Activated T-cell treated with anti-CD3 and anti-CD28 coated beads, Interleukin-2, amount 50 U/mL, for 4 hours (primary cell): ENCODE results near the gene FOXF1. TPM values are rescaled to one million over a fixed set of nuclear protein-coding genes. Genes with fewer than 3 reads are reported as not detected.

Experiments
- ATAC-seq, 2 donors: fragments of 200-7000 bp; cut with Tn5 transposase; one replicate each; pipeline ENCODE4 v1.10.0; 2021
- DNase-seq: peaks from one replicate; pipeline ENCODE4 v3.0.0-alpha.2; 2020
- H3K27me3 Mint-ChIP-seq: one replicate; pipeline ENCODE4 v1.8.0; 2021; ENCODE audit warnings: low read depth, mixed read lengths
- H3K36me3 Mint-ChIP-seq: one replicate; pipeline ENCODE4 v1.8.0; 2022; ENCODE audit warnings: mixed read lengths; ENCODE audit not compliant: insufficient read depth
- H3K4me1 Mint-ChIP-seq: one replicate; pipeline ENCODE4 v1.8.0; 2021; ENCODE audit warnings: low read depth, mixed read lengths
- H3K4me3 Mint-ChIP-seq: one replicate; pipeline ENCODE4 v1.8.0; 2021; ENCODE audit warnings: mild to moderate bottlenecking, moderate library complexity, mixed read lengths
- H3K9me3 Mint-ChIP-seq: one replicate; pipeline ENCODE4 v1.8.0; 2021; ENCODE audit warnings: mixed read lengths
- total RNA-seq, 3 donors: library from RNA; stranded (reverse); gene quantifications; one replicate each; pipeline ENCODE4 v1.2.1, GENCODE V29; 2021

FOXF1 gene
- total RNA-seq, 3 donors from 2014 or later: 0.05 to 0.08 (median 0.08) TPM

GRCh38 chr16:86537486-86537885 is 27.2 kb downstream of the FOXF1 start:
- ATAC-seq: no peak
- Mint-ChIP-seq H3K27me3 (no peaks in the 10 kb centered on the region), H3K36me3 (peaks cover 37% of the 10 kb centered on the region), H3K4me1 (no peaks in the 10 kb centered on the region), H3K9me3 (no peaks in the 10 kb centered on the region), H3K4me3 (no peak overlapping the region)
- no peak for DNase-seq

GRCh38 chr16:86538196-86538780 is 28.0 kb downstream of the FOXF1 start:
- H3K27me3 Mint-ChIP-seq: no peaks in the 10 kb centered on the region
- no peaks in the 10 kb centered on the region for H3K9me3 Mint-ChIP-seq
- DNase-seq (no peak), ATAC-seq (no peak)
- no peak overlapping the region for H3K4me3 Mint-ChIP-seq
- H3K4me1 Mint-ChIP-seq: no peaks in the 10 kb centered on the region
- H3K36me3 Mint-ChIP-seq: peaks cover 42% of the 10 kb centered on the region

GRCh38 chr16:86540894-86541293 is 30.6 kb downstream of the FOXF1 start:
- ATAC-seq: no peak
- no peaks in the 10 kb centered on the region for H3K4me1 Mint-ChIP-seq
- no peak for DNase-seq
- no peaks in the 10 kb centered on the region for H3K27me3 Mint-ChIP-seq
- H3K9me3 Mint-ChIP-seq: no peaks in the 10 kb centered on the region
- H3K4me3 Mint-ChIP-seq: no peak overlapping the region
- H3K36me3 Mint-ChIP-seq: peaks cover 62% of the 10 kb centered on the region

- Mint-ChIP-seq H3K4me1 (no peaks in the 10 kb centered on the region), H3K4me3 (no peak overlapping the region), H3K9me3 (no peaks in the 10 kb centered on the region), H3K27me3 (no peaks in the 10 kb centered on the region), H3K36me3 (peaks cover 64% of the 10 kb centered on the region)
- DNase-seq: no peak
- ATAC-seq: no peak
Observed at GRCh38 chr16:86541560-86541959, 31.2 kb downstream of the FOXF1 start.

- peaks cover 70% of the 10 kb centered on the region for H3K36me3 Mint-ChIP-seq
- no peak overlapping the region for H3K4me3 Mint-ChIP-seq
- H3K4me1 Mint-ChIP-seq: no peaks in the 10 kb centered on the region
- ATAC-seq (no peak), DNase-seq (no peak)
- H3K9me3 Mint-ChIP-seq: no peaks in the 10 kb centered on the region
- H3K27me3 Mint-ChIP-seq: no peaks in the 10 kb centered on the region
Observed at GRCh38 chr16:86542756-86543750, 32.7 kb downstream of the FOXF1 start.

GRCh38 chr16:86545481-86545880 is 35.2 kb downstream of the FOXF1 start:
- peaks cover 57% of the 10 kb centered on the region for H3K36me3 Mint-ChIP-seq
- no peaks in the 10 kb centered on the region for H3K27me3 Mint-ChIP-seq
- H3K4me3 Mint-ChIP-seq: no peak overlapping the region
- no peaks in the 10 kb centered on the region for H3K9me3 Mint-ChIP-seq
- ATAC-seq: no peak
- no peak for DNase-seq
- H3K4me1 Mint-ChIP-seq: no peaks in the 10 kb centered on the region

- Mint-ChIP-seq H3K27me3 (no peaks in the 10 kb centered on the region), H3K4me1 (no peaks in the 10 kb centered on the region), H3K36me3 (peaks cover 51% of the 10 kb centered on the region), H3K9me3 (no peaks in the 10 kb centered on the region), H3K4me3 (no peak overlapping the region)
- DNase-seq (no peak), ATAC-seq (no peak)
Observed at GRCh38 chr16:86545954-86546637, 35.8 kb downstream of the FOXF1 start.

- ATAC-seq: no peak
- no peak for DNase-seq
- Mint-ChIP-seq H3K36me3 (peaks cover 48% of the 10 kb centered on the region), H3K4me3 (no peak overlapping the region), H3K4me1 (no peaks in the 10 kb centered on the region), H3K27me3 (no peaks in the 10 kb centered on the region), H3K9me3 (no peaks in the 10 kb centered on the region)
Observed at GRCh38 chr16:86546638-86547013, 36.3 kb downstream of the FOXF1 start.

GRCh38 chr16:86547286-86547685 is 37.0 kb downstream of the FOXF1 start:
- Mint-ChIP-seq H3K4me1 (no peaks in the 10 kb centered on the region), H3K27me3 (no peaks in the 10 kb centered on the region), H3K9me3 (no peaks in the 10 kb centered on the region), H3K4me3 (no peak overlapping the region), H3K36me3 (peaks cover 41% of the 10 kb centered on the region)
- DNase-seq: no peak
- no peak for ATAC-seq

GRCh38 chr16:86549076-86549892 is 39.0 kb downstream of the FOXF1 start:
- H3K4me1 Mint-ChIP-seq: peaks cover 12% of the 10 kb centered on the region
- no peaks in the 10 kb centered on the region for H3K27me3 Mint-ChIP-seq
- H3K36me3 Mint-ChIP-seq: peaks cover 30% of the 10 kb centered on the region
- no peak for DNase-seq
- peak; percentile 35 to 83 for ATAC-seq
- no peaks in the 10 kb centered on the region for H3K9me3 Mint-ChIP-seq
- H3K4me3 Mint-ChIP-seq: no peak overlapping the region

GRCh38 chr16:86549893-86550190 is 39.5 kb downstream of the FOXF1 start:
- Mint-ChIP-seq H3K4me1 (peaks cover 14% of the 10 kb centered on the region), H3K27me3 (no peaks in the 10 kb centered on the region), H3K9me3 (no peaks in the 10 kb centered on the region), H3K4me3 (no peak overlapping the region), H3K36me3 (peaks cover 24% of the 10 kb centered on the region)
- DNase-seq: no peak
- ATAC-seq: no peak

GRCh38 chr16:86550281-86550680 is 40.0 kb downstream of the FOXF1 start:
- Mint-ChIP-seq H3K4me1 (peaks cover 18% of the 10 kb centered on the region), H3K9me3 (no peaks in the 10 kb centered on the region), H3K4me3 (no peak overlapping the region), H3K36me3 (peaks cover 20% of the 10 kb centered on the region), H3K27me3 (no peaks in the 10 kb centered on the region)
- no peak for DNase-seq
- ATAC-seq: no peak

- ATAC-seq (no peak), DNase-seq (no peak)
- Mint-ChIP-seq H3K36me3 (peaks cover 5% of the 10 kb centered on the region), H3K4me3 (peak overlapping the region; percentile 94), H3K4me1 (peaks cover 18% of the 10 kb centered on the region), H3K27me3 (peaks cover 5% of the 10 kb centered on the region), H3K9me3 (no peaks in the 10 kb centered on the region)
Observed at GRCh38 chr16:86553356-86553755, 43.0 kb downstream of the FOXF1 start.

GRCh38 chr16:86554599-86554916 is 44.2 kb downstream of the FOXF1 start:
- H3K27me3 Mint-ChIP-seq: peaks cover 8% of the 10 kb centered on the region
- H3K9me3 Mint-ChIP-seq: no peaks in the 10 kb centered on the region
- H3K4me3 Mint-ChIP-seq: peak overlapping the region; percentile 94
- no peak for DNase-seq
- H3K36me3 Mint-ChIP-seq: peaks cover 4% of the 10 kb centered on the region
- peak in 1 of 2 donors; percentile 4 for ATAC-seq
- H3K4me1 Mint-ChIP-seq: peaks cover 18% of the 10 kb centered on the region
